Nephron progenitor cell (in vitro differentiated cells): Measurements from ENCODE around the gene CYB5D1.
"Not testable (repeated sequence)": the region's sequence is repeated elsewhere in the genome, so short reads cannot be mapped to it uniquely, and the experiment has no call there.

Source experiments
- DNase-seq: peaks from one replicate; pipeline ENCODE4 v3.0.0; 2021
- H3K27ac Mint-ChIP-seq: 2 replicates; pipeline ENCODE4 v1.8.0; 2021; ENCODE audit warnings: mild to moderate bottlenecking, moderate library complexity, mixed read lengths
- H3K27me3 Mint-ChIP-seq: 2 replicates; pipeline ENCODE4 v1.8.0; 2021; ENCODE audit warnings: mild to moderate bottlenecking, low read depth, mixed read lengths; ENCODE audit not compliant: poor library complexity
- H3K36me3 Mint-ChIP-seq: 2 replicates; pipeline ENCODE4 v1.8.0; 2021; ENCODE audit warnings: low read depth, mixed read lengths
- H3K4me1 Mint-ChIP-seq: 2 replicates; pipeline ENCODE4 v1.8.0; 2021; ENCODE audit warnings: mixed read lengths
- H3K4me3 Mint-ChIP-seq: 2 replicates; pipeline ENCODE4 v1.8.0; 2021; ENCODE audit warnings: mild to moderate bottlenecking, moderate library complexity, mixed read lengths
- H3K9me3 Mint-ChIP-seq: 2 replicates; pipeline ENCODE4 v1.8.0; 2021; ENCODE audit warnings: mild to moderate bottlenecking, moderate library complexity, mixed read lengths
- TF ChIP-seq, protein P1 (sequence below): fragments of 200-600 bp; sonication (generic); IDR thresholded peaks from 2 replicates; pipeline ENCODE4 v1.5.0; 2021; ENCODE audit warnings: antibody characterized with exemption

The CYB5D1 gene, protein sequence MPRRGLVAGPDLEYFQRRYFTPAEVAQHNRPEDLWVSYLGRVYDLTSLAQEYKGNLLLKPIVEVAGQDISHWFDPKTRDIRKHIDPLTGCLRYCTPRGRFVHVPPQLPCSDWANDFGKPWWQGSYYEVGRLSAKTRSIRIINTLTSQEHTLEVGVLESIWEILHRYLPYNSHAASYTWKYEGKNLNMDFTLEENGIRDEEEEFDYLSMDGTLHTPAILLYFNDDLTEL

DNA sequence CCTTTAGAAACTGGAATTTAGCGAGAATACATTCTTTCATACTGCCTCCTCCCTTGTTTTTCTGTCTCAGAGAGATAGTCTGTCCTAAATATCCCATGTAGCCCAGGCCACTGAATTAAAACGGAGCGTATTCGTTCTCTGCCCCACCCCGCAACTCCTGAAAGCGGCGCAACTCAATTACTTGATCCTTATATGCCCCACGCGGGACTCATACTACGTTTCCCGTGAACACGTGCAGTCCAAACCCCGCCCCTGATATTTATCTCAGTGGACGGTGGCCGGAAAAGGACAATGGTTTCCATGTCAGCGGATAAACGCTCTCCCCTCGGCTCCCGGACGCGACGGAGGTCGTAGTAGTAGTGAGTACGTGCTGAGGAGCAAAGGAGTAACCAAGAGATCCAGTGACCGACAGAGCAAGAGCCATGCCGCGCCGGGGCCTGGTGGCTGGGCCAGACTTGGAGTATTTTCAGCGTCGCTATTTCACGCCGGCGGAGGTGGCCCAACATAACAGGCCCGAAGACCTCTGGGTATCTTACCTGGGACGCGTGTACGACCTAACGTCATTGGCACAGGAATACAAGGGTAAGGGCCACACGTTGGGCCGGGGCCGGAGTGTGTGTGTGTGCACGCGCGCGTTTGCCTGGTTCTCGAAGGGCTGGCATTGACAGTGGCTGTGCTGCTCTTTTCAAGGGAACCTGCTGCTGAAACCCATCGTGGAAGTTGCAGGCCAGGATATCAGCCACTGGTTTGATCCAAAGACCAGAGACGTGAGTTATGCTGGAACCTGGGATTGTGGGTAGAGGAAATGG lies at the start of gene CYB5D1:
Gene CYB5D1 (plus strand): TSS at position 291 of the 809 bp plus-strand sequence. CDS start 132 bp downstream, at position 423.
- no peak within 1 kb of the TSS for H3K4me3 Mint-ChIP-seq
- H3K4me1 Mint-ChIP-seq = peaks cover 7% of the 10 kb centered on the region
- H3K27ac Mint-ChIP-seq = peak within 1 kb of the TSS; percentile 37
- H3K9me3 Mint-ChIP-seq = no peaks in the 10 kb centered on the region
- TF ChIP-seq, protein P1, sequence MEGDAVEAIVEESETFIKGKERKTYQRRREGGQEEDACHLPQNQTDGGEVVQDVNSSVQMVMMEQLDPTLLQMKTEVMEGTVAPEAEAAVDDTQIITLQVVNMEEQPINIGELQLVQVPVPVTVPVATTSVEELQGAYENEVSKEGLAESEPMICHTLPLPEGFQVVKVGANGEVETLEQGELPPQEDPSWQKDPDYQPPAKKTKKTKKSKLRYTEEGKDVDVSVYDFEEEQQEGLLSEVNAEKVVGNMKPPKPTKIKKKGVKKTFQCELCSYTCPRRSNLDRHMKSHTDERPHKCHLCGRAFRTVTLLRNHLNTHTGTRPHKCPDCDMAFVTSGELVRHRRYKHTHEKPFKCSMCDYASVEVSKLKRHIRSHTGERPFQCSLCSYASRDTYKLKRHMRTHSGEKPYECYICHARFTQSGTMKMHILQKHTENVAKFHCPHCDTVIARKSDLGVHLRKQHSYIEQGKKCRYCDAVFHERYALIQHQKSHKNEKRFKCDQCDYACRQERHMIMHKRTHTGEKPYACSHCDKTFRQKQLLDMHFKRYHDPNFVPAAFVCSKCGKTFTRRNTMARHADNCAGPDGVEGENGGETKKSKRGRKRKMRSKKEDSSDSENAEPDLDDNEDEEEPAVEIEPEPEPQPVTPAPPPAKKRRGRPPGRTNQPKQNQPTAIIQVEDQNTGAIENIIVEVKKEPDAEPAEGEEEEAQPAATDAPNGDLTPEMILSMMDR = no peak
- peaks cover 16% of the 10 kb centered on the region for H3K36me3 Mint-ChIP-seq
- peak; percentile 77 for DNase-seq
- peaks cover 5% of the 10 kb centered on the region for H3K27me3 Mint-ChIP-seq

DNA sequence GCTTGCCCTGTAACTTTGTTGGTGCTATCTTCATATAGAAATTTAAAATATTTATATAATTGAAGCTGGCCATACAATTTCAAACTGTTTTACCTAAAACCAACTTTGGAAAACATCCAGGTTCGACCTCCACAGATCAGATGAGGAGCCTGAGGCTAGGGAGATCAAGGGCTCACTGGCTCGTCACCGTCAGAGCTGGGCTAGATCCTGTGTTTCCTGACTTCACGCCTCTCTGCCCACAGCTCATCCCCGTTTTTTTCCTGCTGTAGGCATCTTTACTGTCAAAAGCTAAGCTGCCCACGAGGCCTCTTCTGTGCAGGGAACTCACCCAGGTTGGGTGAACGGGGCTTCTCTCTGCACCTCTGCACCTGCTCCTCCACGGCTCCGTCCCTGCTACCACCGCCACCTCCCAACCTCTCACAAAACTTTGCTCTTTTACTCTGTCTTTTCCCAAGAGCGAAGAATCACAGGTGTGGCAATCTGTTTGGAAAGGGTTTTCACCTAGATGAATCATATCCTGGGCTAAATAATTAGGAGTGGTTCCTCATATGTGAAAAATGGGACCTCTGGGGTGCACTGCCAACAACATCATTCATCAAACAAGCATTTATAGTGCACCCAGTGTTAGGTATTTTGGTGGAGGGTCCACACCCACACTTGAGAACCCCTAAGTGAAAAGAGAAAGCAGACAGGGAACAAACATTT lies 48.6 kb upstream of the CYB5D1 start:
- no peak for DNase-seq
- Mint-ChIP-seq H3K36me3 (no peaks in the 10 kb centered on the region), H3K4me1 (peaks cover 9% of the 10 kb centered on the region), H3K4me3 (no peak overlapping the region), H3K27me3 (peaks cover 42% of the 10 kb centered on the region), H3K27ac (no peak overlapping the region), H3K9me3 (no peaks in the 10 kb centered on the region)
- TF ChIP-seq, protein P1 = no peak

DNA sequence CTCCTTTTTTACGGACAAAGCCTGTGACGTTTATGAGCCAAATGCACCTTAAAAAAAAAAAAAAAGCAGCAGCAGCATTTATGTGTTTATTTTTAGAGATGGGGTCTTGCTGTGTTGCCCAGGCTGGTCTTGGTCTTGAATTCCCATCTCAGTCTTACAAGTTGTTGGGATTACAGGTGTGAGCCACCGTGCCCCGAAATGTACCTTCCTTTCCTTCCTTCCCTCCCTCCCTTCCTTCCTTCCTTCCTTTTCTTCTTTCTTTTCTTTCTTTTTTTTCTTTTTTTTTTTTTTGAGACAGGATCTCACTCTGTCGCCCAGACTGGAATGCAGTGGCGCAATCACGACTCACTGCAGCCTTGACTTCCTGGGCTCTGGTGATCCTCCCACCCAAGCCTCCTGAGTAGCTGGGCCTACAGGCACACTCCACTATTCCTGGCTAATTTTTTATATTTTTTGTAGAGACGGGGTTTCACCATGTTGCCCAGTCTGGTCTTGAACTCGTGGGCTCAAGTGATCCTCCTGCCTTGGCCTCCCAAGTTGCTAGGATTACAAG lies 47.9 kb upstream of the CYB5D1 start:
- H3K27ac Mint-ChIP-seq, H3K4me3 Mint-ChIP-seq, H3K9me3 Mint-ChIP-seq, DNase-seq, H3K4me1 Mint-ChIP-seq, H3K36me3 Mint-ChIP-seq: not testable (repeated sequence)
- peaks cover 42% of the 10 kb centered on the region for H3K27me3 Mint-ChIP-seq

DNA sequence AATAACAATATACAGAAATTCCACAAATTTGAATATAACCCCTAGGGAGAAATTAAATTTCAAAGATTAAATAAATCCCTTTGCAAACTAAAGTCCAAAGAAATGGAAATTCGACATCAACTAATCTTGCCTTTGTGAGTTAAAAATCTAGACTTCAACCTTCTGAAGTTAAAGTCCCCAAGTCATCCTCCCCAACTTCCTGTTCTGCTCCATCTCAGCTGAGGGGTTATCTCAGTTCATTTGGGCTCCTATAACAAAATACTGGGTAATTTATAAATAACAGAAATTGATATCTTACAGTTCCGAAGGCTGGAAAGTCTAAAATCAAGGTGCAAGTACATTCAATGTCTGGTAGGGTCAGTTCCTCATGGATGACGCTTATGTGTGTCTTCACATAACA lies 46.6 kb upstream of the CYB5D1 start:
- Mint-ChIP-seq H3K27me3 (peaks cover 46% of the 10 kb centered on the region), H3K9me3 (no peaks in the 10 kb centered on the region), H3K36me3 (no peaks in the 10 kb centered on the region), H3K4me1 (peaks cover 9% of the 10 kb centered on the region), H3K4me3 (no peak overlapping the region), H3K27ac (no peak overlapping the region)
- TF ChIP-seq, protein P1 = no peak
- no peak for DNase-seq

DNA sequence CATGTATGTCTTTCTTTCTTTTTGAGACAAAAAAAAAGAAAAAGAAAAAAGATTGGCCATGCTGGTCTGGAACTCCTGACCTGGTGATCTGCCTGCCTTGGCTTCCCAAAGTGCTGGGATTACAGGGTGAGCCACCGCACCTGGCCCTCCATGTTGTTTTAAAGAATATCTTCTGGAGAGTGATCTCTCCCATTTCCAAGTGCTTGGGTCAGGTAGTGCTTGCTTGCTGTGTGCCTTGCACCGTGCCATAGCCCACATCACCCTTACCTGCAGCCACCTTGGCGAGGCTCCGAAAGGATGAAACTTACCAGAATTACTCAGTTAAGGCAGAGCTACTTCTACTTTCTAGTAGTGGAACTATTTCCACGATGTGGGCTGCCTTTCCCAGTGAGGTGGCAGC lies 42.8 kb upstream of the CYB5D1 start:
- TF ChIP-seq, protein P1 = no peak
- H3K27me3 Mint-ChIP-seq = peaks cover 55% of the 10 kb centered on the region

More for the DNA sequence above, 42.8 kb upstream of the CYB5D1 start:
- Mint-ChIP-seq H3K4me3 (no peak overlapping the region), H3K9me3 (no peaks in the 10 kb centered on the region), H3K4me1 (no peaks in the 10 kb centered on the region), H3K36me3 (no peaks in the 10 kb centered on the region), H3K27ac (no peak overlapping the region)
- no peak for DNase-seq
